Motor neuron (in vitro differentiated cells): ENCODE data around the gene ZBTB8OS. TPM values are rescaled to one million over a fixed set of nuclear protein-coding genes. Genes with fewer than 3 reads are reported as not detected.
"Not testable (repeated sequence)": the region's sequence is repeated elsewhere in the genome, so short reads cannot be mapped to it uniquely, and the experiment has no call there.

Experiments
- ATAC-seq, 8 experiments: fragments of 200-7000 bp; cut with Tn5 transposase; replicated peaks in 6 of 8; 2 replicates each; pipeline ENCODE4 v1.8.0; 2021; ENCODE audit warnings: mild to moderate bottlenecking in 8 of 8, moderate library complexity in 8 of 8
- H3K27ac ChIP-seq, 2 donors: fragments of 250-450 bp; sonication (Bioruptor Pico); 2 replicates each; pipeline ENCODE4 v1.9.0; 2021; ENCODE audit warnings: antibody characterized with exemption in 2 of 2, mild to moderate bottlenecking in 2 of 2, moderate library complexity in 1 of 2
- H3K4me1 ChIP-seq, 2 donors: fragments of 250-450 bp; sonication (Bioruptor Pico); replicated peaks in 1 of 2; 2 replicates each; pipeline ENCODE4 v1.6.1; 2021; ENCODE audit warnings: antibody characterized with exemption in 2 of 2, mild to moderate bottlenecking in 2 of 2, moderate library complexity in 1 of 2
- H3K4me3 ChIP-seq, 5 donors: fragments of 250-450 bp; sonication (Bioruptor Pico); 2 replicates each; pipeline ENCODE4 v1.9.0; 2021; ENCODE audit warnings: antibody characterized with exemption in 5 of 5, mild to moderate bottlenecking in 5 of 5, moderate library complexity in 4 of 5
- WGBS, 10 experiments: fragments of 450-650 bp; shearing (Covaris generic); methylation state at CpG; one replicate each; pipeline ENCODE4 v1.0.0; 2022; 5-methylcytosine and 5-hydroxymethylcytosine counted together
- in situ Hi-C, 9 experiments: fragments of 400-800 bp; cut with MboI; loops; one replicate each; pipeline ENCODE4 v1.15.0; 2021; ENCODE audit warnings: low sequenced_read_pairs in 9 of 9, low pct_unique_long_range_greater_than_20kb in 2 of 9; ENCODE audit not compliant: unreplicated experiment in 9 of 9
- total RNA-seq, 8 experiments: library from RNA; unstranded; fragments of 300-600 nt; gene quantifications; 2 replicates each; pipeline versions ENCODE4 v1.2.3 to v1.2.4, GENCODE V29; 2022

Gene ZBTB8OS
- 10 to 100 TPM; 38.2 to 93.8 (median 52.5) TPM for total RNA-seq

DNA sequence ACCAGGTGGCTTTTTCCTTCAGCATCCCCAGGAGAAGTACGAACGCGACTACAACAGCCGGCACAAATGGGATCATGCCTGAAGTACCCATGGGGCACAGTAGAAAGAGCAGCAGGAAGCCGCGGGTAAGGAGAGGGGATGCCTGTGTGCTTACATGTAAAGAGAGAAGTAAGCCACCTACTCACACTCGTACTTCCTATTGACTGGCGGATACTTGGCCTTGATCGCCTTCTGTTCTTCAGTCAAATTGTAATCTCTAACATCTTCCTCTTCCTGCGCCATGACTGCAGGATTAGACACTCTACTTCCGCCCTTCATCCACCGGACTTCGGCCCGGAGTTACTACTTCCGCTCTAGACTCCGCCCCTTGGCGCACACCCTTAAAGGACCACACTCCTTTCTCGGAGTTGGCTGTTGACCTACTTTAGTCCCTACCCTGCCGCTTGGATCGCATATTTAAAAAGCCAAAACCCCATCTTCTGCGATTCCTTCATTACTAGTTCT, at the start of gene ZBTB8OS:
Gene ZBTB8OS (minus strand): TSS at position 303 of the 504 bp plus-strand sequence. CDS start 21 bp downstream, at position 282.
- Histone ChIP-seq H3K27ac (peak within 1 kb of the TSS; percentile 99 to 100), H3K4me1 (peaks cover 18% of the 10 kb centered on the region in 2 donors), H3K4me3 (peak within 1 kb of the TSS; percentile 53 to 84 (median 67))
- in situ Hi-C loops: no loop called here
- peak; percentile 74 to 84 (median 78) for ATAC-seq
- WGBS, 10 experiments: 0 to 11% (median 1%) methylated on average over 3 to 20 of the region's 21 CpGs

DNA sequence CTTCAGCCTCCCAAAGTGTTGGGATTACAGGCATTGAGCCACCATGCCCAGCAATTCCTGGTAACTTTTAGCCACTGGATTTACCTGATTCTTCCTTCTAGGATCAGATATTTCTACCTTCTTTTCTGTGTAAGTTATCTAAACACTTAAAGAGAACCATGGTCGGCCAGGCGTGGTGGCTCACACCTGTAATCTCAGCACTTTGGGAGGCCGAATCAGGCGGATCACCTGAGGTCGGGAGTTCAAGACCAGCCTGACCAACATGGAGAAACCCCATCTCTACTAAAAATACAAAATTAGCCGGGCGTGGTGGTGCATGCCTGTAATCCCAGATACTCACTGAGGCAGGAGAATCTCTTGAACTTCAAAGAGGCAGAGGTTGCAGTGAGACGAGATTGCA, 46.6 kb upstream of the ZBTB8OS start:
- H3K27ac ChIP-seq, ATAC-seq, H3K4me3 ChIP-seq, in situ Hi-C loops, H3K4me1 ChIP-seq: not testable (repeated sequence)
- 80 to 100% (median 90%) methylated on average over 1 to 8 of the region's 8 CpGs; no CpG with 5 or more reads in 4 of the 10 experiments for WGBS, 10 experiments

DNA sequence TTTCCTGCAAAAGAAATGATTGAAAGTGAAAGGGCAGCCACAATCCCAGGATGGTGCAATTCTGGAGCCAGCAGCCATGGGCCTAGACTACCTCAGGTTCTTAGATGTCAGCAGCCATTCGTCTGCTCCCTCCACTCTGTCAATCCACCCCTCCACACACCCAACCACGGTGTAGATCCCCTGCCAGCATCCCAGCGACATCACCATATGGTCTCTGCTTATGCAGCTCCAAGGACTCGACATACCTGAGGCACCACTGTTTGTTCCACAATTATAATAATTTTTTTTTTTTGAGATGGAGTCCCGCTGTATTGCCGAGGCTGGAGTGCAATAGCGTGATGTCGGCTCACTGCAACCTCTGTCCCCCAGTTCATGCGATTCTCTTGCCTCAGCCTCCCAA, 45.7 kb upstream of the ZBTB8OS start:
- no peaks in the 10 kb centered on the region for H3K4me1 ChIP-seq
- no peak for ATAC-seq
- in situ Hi-C loops: no loop called here
- 78 to 91% (median 84%) methylated on average over 1 to 9 of the region's 9 CpGs; no CpG with 5 or more reads in 3 of the 10 experiments for WGBS, 10 experiments
- H3K27ac ChIP-seq: no peak overlapping the region
- no peak overlapping the region for H3K4me3 ChIP-seq

DNA sequence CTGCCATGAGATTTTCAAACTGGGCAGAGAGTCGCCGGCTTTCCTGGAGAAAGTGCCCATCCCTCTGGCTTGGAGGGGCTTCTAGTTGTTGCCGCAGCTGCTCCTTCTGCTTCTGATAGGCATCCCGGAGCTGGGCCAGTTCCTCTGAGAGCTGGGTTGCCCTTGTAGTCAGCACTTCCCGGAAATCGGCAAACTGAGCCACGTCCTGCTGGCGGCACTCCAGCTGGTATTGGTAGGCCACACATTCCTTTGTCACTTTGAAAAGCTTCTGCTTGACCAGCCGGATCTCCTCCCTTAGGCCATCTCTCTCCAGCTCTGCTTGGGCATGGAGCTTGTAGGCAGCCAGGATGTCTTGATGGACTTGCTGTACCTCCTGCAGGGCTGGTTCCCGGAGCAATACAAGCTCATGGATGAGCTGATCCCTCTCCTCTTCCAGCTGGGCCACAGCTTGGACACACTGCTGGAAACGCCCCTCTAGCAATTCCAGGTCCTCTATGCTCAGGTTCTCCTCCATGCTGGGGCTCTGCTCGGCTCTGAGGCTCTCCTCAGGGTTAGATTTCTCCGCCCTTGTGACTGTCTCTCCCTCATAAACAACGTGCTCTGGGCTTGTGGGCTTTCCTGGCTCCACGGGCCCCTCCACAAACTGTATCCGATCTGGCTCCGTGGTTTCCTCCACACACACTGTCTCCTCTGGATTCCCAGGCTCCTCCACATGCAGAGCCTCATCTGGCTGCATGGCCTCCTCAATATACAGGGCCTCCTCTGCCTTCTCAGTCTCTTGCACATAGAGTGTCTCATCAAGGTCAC, 45.0 kb upstream of the ZBTB8OS start:
- ATAC-seq: peak in 3 of 8 experiments; percentile 79 to 87 (median 86)
- WGBS, 10 experiments: 0 to 83% (median 76%) methylated on average over 1 to 14 of the region's 17 CpGs; no CpG with 5 or more reads in 4 of the 10 experiments
- Histone ChIP-seq H3K4me3 (no peak overlapping the region), H3K4me1 (no peaks in the 10 kb centered on the region), H3K27ac (no peak overlapping the region)
- in situ Hi-C loops: no loop called here

DNA sequence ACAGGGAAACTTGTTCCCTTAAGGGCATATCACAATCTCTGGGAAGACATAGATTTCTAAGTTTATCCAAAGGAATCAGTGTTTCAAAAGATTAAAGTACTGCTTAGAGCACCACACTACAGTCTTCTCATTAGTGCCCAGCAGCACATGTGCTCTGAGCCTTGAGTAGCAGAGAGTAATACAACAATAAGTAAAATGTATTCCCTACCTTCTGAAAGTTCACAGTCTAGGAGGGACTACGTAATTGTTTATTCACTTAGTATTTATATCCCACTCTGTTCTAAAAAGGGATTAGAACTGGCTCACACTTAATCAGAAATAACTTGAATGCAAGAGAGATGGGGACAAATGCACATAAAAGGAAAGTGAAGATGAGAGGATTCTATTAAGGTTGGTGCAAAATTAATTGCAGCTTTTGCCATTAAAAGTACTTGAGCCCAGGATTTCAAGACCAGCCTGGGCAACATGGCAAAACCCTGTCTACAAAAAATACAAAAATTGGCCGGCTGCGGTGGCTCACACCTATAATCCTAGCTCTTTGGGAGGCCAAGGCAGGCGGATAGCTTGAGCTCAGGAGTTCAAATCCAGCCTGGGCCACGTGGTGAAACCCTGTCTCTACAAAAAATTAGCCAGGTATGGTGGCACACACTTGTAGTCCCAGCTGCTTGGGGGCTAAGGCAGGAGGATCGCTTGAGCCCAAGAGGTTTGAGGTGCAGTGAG, 43.3 kb upstream of the ZBTB8OS start:
- no peak overlapping the region for H3K4me3 ChIP-seq
- no peak for ATAC-seq
- no peaks in the 10 kb centered on the region for H3K4me1 ChIP-seq
- WGBS, 10 experiments: 50 to 100% (median 93%) methylated on average over 1 to 6 of the region's 6 CpGs
- in situ Hi-C loops: no loop called here
- H3K27ac ChIP-seq: no peak overlapping the region

DNA sequence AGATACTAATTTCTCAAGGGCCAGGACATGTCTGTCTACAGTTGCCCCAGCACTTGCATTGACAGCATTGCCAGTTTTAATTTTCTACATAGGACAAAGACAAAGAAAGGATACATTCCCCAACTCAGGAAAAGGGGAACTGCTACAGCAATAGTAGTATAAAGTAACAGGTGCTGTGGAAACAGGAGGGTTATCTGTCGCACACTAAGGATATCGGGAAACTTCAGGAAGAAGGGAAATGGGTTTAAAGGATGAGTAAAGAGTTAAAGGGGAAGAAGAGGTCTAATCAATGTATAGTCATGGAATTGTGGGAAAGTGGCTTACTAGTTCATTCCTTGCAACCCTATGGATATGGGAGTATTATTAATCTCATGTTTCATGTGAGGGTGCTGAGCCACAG, 36.0 kb upstream of the ZBTB8OS start:
- no peak for ATAC-seq
- 91 to 100% (median 100%) methylated on average over 1 to 2 of the region's 2 CpGs; no CpG with 5 or more reads in 2 of the 10 experiments for whole genome bisulfite sequencing, 10 experiments
- no peaks in the 10 kb centered on the region for H3K4me1 ChIP-seq
- no peak overlapping the region for H3K27ac ChIP-seq
- no peak overlapping the region for H3K4me3 ChIP-seq
- in situ Hi-C loops: no loop called here

DNA sequence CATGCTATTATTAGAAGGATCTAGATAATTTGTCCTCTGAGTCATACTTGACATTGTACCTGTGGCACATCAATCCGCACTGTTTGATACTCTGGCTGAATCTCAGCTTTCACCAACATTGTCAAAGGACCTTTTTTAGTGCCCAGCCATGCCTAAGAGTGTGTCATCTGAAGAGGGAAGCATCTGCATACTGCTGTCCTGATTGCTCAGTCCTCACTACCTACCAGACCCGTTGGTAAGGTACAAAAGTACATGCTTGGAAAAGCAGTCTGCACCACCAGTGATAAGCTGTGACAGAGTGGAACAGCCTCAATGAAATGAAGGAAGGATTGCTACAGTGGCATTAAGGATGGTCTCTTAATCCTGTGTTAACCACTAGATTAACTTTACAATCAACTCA, 35.1 kb upstream of the ZBTB8OS start:
- H3K4me1 ChIP-seq: no peaks in the 10 kb centered on the region
- 63 to 100% (median 90%) methylated on average over 1 to 2 of the region's 2 CpGs; no CpG with 5 or more reads in 5 of the 10 experiments for WGBS, 10 experiments
- H3K27ac ChIP-seq: no peak overlapping the region
- in situ Hi-C loops: no loop called here
- ATAC-seq: no peak
- no peak overlapping the region for H3K4me3 ChIP-seq

DNA sequence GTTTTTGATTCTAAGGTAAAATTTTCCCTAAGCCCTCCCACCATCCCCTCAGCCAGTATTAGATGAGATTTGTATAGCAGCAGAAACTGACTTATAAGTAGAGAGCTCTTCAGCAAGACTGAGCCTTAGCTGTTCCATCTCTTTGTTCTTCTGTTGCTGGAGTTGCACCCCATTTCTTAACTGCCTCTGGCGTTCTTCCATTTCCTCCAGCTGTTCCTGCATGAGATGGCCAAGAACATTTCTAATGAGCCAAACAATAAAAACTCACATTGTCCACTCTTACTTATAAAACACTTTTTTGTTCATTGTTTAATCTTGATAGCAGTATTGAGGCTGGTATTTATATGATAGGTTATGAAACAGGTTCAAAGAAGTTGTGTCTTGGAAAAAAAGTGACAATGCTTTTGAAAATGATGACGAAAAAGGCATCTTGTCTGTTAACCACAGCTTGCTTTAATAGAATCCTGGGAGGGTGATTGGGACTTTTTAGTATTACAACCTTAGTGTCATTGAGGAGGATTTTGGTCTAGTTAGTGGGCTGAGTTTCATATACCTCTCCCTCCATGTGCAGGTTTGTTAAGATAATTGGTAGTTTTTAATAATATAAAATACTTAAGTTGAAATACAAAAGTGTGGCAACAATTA, 33.9 kb upstream of the ZBTB8OS start:
- H3K27ac ChIP-seq: no peak overlapping the region
- no peak overlapping the region for H3K4me3 ChIP-seq
- no peaks in the 10 kb centered on the region for H3K4me1 ChIP-seq
- peak in 2 of 8 experiments; percentile 36 to 42 for ATAC-seq
- WGBS, 10 experiments: 0 to 100% (median 88%) methylated on average over 1 to 2 of the region's 2 CpGs
- in situ Hi-C loops: no loop called here

DNA sequence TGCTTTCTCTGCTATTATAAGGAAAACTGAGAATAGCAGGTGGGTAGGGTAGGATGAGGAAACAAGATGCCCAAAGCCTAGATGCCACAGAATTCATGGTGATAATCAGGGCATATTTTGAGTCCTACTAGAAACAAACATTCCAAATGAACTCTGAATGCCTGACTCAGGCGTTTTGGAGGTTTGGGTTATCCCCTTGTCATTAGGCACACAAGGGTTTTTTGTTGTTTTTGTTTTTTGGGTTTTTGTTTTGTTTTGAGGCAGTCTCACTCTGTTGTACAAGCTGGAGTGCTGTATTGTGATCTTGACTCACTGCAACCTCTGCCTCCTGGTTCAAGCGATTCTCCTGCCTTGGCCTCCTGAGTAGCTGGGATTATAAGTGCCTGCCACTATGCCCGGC, 33.0 kb upstream of the ZBTB8OS start:
- H3K4me1 ChIP-seq: no peaks in the 10 kb centered on the region
- H3K4me3 ChIP-seq: no peak overlapping the region
- no peak overlapping the region for H3K27ac ChIP-seq
- WGBS, 10 experiments: 69 to 100% (median 89%) methylated on average over 2 to 3 of the region's 3 CpGs; no CpG with 5 or more reads in 2 of the 10 experiments
- in situ Hi-C loops: no loop called here
- no peak for ATAC-seq

DNA sequence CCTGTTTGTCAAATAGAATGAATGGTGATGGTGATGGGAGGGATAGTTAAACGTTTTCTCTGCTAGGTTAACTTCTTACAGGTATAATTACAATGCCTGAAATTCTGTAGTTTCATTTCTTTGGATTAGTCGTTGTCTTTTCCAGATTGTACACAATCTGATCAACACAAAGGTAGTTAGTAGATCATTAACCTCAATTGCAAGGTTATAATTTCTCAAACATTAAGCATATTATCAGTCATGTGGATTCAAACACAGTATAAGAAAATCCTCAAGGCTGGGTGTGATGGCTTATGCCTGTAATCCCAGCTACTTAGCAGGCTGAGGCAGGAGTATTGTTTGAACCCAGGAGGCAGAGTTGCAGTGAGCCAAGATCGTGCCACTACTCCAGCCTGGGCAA, 31.6 kb upstream of the ZBTB8OS start:
- in situ Hi-C loops: no loop called here
- H3K4me1 ChIP-seq: no peaks in the 10 kb centered on the region
- peak in 1 of 8 experiments; percentile 22 for ATAC-seq
- H3K4me3 ChIP-seq: no peak overlapping the region
- H3K27ac ChIP-seq: no peak overlapping the region
- WGBS, 10 experiments: 57 to 100% (median 87%) methylated on average over 1 to 3 of the region's 3 CpGs; no CpG with 5 or more reads in 1 of the 10 experiments

DNA sequence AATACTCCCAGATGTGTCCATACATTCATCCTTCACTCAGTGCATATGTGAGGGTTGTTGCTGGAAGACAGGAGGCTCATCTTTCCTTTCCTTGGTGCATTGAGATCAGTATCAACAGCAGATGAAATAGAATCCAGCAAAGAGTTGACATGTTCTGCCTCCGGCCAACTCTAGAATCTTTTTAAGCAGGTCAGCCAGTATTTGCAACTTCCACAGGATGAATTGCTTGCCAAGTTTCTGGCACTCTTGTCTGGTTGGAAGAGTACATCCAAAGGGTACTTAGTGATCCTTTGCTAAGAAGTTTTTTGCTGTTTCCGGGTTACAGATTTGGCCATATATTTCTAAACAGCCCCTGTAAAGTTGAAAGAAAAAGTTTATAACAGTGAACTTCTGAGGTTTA, 31.2 kb upstream of the ZBTB8OS start:
- Histone ChIP-seq H3K4me1 (no peaks in the 10 kb centered on the region), H3K4me3 (no peak overlapping the region), H3K27ac (no peak overlapping the region)
- 6 to 100% (median 91%) methylated on average over 1 to 2 of the region's 2 CpGs; no CpG with 5 or more reads in 2 of the 10 experiments for WGBS, 10 experiments
- in situ Hi-C loops: no loop called here
- ATAC-seq: peak in 1 of 8 experiments; percentile 85

DNA sequence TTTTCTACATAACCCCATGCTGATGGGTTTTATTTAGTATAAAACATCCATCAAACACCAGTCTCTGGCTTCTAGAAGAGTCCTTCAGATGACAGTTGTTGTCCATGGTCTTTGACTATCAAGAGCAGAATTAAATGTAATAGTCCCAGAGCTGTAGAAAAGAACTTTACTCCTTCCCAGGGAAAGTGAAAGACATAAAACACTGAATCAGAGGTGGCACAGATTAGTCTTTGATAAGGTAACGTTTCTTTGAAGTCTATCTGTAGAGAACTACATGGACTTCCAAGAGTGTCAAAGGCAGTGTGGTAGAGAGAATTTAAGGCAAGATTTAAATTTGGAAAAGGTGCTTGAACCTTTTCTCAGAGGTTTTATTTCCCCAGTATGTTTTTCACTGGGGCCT, 30.3 kb upstream of the ZBTB8OS start:
- Histone ChIP-seq H3K4me3 (no peak overlapping the region), H3K27ac (no peak overlapping the region), H3K4me1 (no peaks in the 10 kb centered on the region)
- ATAC-seq: no peak
- WGBS, 10 experiments: 86 to 100% (median 100%) methylated on average over 1 of the region's 1 CpG; no CpG with 5 or more reads in 5 of the 10 experiments
- in situ Hi-C loops: no loop called here

DNA sequence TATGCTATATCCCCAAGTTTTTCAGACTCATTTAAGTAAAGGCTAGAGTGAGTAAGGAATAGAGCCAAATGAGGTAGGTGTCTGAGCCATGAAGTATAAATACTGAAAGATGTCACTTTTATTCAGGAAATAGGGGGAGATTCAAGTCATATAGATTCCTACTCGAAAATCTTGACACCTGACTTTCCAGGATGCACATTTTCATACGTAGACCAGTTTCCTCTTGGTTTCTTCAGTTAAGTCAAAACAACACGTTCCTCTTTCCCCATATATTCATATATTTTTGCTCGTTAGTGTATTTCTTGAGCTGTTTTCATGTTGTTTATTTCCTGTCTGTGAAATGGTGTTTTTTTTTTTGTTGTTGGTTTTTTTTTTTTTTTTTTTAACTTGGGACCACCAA, 29.6 kb upstream of the ZBTB8OS start:
- in situ Hi-C loops, H3K4me1 ChIP-seq, H3K27ac ChIP-seq, H3K4me3 ChIP-seq, ATAC-seq: not testable (repeated sequence)
- 80 to 100% (median 93%) methylated on average over 1 to 4 of the region's 4 CpGs; no CpG with 5 or more reads in 1 of the 10 experiments for WGBS, 10 experiments
